Immature natural killer cell (primary cell): ENCODE measurements around the gene RXRA. TPM values are rescaled to one million over a fixed set of nuclear protein-coding genes. Genes with fewer than 3 reads are reported as not detected.

Experiments
- DNase-seq, 3 donors: peaks; one replicate each; pipeline ENCODE4 v3.0.0; 2022; ENCODE audit warnings: mixed read lengths in 1 of 3
- H3K27ac Mint-ChIP-seq, 6 donors: one replicate each; pipeline ENCODE4 v1.8.0; 2020; ENCODE audit warnings: mixed read lengths in 6 of 6, mild to moderate bottlenecking in 5 of 6, inconsistent platforms in 4 of 6, moderate library complexity in 3 of 6
- H3K27me3 Mint-ChIP-seq, 3 donors: one replicate each; pipeline ENCODE4 v1.8.0; 2020 to 2021; ENCODE audit warnings: low read depth in 3 of 3, mild to moderate bottlenecking in 3 of 3, mixed read lengths in 3 of 3, moderate library complexity in 3 of 3, inconsistent platforms in 1 of 3
- H3K36me3 Mint-ChIP-seq, 3 donors: one replicate each; pipeline ENCODE4 v1.8.0; 2020; ENCODE audit warnings: mixed read lengths in 3 of 3, inconsistent platforms in 2 of 3, mild to moderate bottlenecking in 2 of 3
- H3K4me1 Mint-ChIP-seq, 2 donors: one replicate each; pipeline ENCODE4 v1.8.0; 2020; ENCODE audit warnings: inconsistent platforms in 2 of 2, mild to moderate bottlenecking in 2 of 2, mixed read lengths in 2 of 2, moderate library complexity in 1 of 2
- H3K4me3 Mint-ChIP-seq, 5 donors: one replicate each; pipeline ENCODE4 v1.8.0; 2020; ENCODE audit warnings: mild to moderate bottlenecking in 5 of 5, mixed read lengths in 5 of 5, inconsistent platforms in 3 of 5, moderate library complexity in 3 of 5
- H3K9me3 Mint-ChIP-seq, 6 donors: one replicate each; pipeline ENCODE4 v1.8.0; 2020; ENCODE audit warnings: mild to moderate bottlenecking in 6 of 6, mixed read lengths in 6 of 6, inconsistent platforms in 4 of 6, moderate library complexity in 3 of 6
- polyA plus RNA-seq, 3 donors: library from polyadenylated mRNA; unstranded; fragments of 300-500 nt; fragmentation: Illumina TruSeq; gene quantifications; one replicate each; pipeline ENCODE4 v1.2.3, GENCODE V29; 2021

RXRA gene
- polyA plus RNA-seq, 3 donors from 2014 or later, result 1.0 to 4.4 (median 1.9) TPM

DNA sequence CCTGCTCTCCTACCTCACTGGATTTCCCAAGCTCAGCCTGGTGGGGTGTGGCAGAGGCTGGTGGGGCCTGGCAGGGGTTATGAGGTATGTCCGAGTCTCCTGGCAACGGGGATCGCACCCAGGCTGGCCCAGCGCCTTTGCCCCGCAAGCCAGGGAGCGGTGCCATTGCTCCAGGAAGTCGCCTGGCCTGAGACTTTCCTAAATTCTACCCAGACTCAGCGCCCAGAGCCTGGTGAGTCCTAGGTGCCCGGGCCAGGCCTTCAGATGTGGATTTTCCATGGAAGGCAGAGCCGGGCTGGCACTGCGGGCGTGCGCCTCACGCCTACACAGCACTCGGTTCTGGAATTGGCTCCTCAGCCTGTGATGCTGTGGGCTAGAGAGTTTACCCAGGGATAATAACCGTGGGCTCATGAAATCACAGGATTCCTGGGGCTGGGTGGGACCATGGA, 159.9 kb downstream of the RXRA start:
- no peak overlapping the region for H3K27ac Mint-ChIP-seq

GRCh38 chr9:134486596-134486995, 160.3 kb downstream of the RXRA start:
- Mint-ChIP-seq H3K4me1 (no peaks in the 10 kb centered on the region), H3K36me3 (no peaks in the 10 kb centered on the region), H3K9me3 (no peaks in the 10 kb centered on the region), H3K4me3 (no peak overlapping the region), H3K27me3 (peaks cover 0 to 9% (median 2%) of the 10 kb centered on the region in 3 donors), H3K27ac (no peak overlapping the region)
- DNase-seq, result no peak

More for the DNA sequence above, 159.9 kb downstream of the RXRA start:
- Mint-ChIP-seq H3K36me3 (no peaks in the 10 kb centered on the region), H3K27me3 (peaks cover 0 to 9% (median 2%) of the 10 kb centered on the region in 3 donors), H3K9me3 (no peaks in the 10 kb centered on the region), H3K4me3 (no peak overlapping the region), H3K4me1 (no peaks in the 10 kb centered on the region)
- no peak for DNase-seq

Other genes starting within 250 kb of the RXRA start
- 10 to 100 TPM; 11.2 to 15.1 (median 14.7) TPM for gene WDR5, start 190.4 kb upstream of the RXRA start, polyA plus RNA-seq
- not detected for gene RNU6ATAC, start 161.9 kb upstream of the RXRA start, polyA plus RNA-seq